ENCODE results near the gene SH2D6.
"Not testable (repeated sequence)": the region's sequence is repeated elsewhere in the genome, so short reads cannot be mapped to it uniquely, and the experiment has no call there.

Gene SH2D6

DNA sequence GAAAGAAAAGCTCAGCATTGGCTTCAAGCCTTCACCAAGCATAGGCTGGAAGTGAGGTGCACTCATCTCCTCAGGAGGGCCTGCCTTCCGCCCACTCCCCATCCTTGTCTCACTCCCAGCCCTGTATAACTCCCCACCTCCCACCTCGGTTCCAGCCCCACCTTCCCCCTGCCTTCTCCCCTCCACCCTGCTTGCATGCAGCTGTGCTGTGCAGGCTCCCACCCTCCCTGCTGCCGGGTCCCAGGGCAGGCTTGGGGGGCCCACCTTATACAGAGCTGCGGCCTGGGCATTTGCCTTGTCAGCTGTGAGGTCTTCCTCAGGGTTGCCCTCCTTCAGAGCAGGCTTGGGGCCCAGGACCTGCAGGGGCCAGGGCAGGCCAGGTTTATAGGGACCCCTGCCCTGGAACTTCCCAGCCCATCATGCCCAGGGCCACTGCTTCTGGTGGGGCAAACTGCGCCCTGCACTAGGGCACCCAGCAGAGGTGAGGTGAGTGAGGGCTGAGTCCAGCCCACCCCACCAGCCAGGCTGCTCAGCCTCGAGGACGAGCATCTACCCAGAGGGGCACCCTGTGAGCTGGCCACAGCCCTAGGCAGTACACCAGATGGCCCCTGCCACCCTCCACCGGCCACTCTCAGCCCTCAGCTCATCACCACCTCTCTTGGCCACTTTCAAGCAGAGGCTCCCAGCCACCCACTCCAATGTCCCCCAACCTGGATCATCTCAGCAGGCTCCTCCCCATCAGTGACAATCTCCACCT lies 19.9 kb upstream of the SH2D6 start:
- no peak for DNase-seq

DNA sequence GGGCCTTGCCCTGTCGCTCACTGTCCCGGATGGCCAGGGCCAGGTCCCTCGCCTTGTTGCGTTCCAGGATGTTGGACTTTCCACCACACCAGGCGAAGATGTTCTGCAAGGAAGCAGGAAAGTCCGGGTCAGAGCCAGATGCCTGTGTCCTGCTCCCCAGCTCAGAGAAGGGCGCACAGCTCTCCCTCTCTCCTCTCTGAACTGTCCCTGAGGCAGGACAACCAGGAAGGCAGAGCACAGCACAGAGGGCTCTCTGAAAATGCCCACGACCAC lies 19.4 kb upstream of the SH2D6 start:
- no peak for DNase-seq

DNA sequence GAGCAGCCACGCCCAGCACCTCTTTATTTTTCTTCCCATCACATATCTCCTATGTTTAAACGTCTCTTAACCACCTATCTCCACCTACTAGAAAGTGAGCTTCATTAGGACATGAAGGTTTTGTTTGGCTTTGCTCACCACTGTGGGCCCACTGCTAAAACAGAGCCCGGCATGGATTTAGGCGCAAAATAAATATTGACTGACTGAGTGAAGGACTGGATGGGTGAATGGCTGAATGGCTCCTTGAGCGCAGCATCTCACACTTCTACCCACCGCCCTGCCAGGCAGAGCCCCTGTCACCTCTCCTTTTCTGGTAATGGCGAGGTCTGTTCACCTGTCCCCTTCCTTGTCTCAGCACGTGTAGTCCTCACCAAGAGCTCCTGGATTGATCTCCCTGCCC lies 18.5 kb upstream of the SH2D6 start:
- DNase-seq, result no peak

GRCh38 chr2:85400541-85401463 lies 17.7 kb upstream of the SH2D6 start:
- no peak for DNase-seq

GRCh38 chr2:85401464-85401805 lies 17.1 kb upstream of the SH2D6 start:
- DNase-seq, result no peak

- DNase-seq, result no peak
Measured at GRCh38 chr2:85401844-85402243, 16.7 kb upstream of the SH2D6 start.

DNA sequence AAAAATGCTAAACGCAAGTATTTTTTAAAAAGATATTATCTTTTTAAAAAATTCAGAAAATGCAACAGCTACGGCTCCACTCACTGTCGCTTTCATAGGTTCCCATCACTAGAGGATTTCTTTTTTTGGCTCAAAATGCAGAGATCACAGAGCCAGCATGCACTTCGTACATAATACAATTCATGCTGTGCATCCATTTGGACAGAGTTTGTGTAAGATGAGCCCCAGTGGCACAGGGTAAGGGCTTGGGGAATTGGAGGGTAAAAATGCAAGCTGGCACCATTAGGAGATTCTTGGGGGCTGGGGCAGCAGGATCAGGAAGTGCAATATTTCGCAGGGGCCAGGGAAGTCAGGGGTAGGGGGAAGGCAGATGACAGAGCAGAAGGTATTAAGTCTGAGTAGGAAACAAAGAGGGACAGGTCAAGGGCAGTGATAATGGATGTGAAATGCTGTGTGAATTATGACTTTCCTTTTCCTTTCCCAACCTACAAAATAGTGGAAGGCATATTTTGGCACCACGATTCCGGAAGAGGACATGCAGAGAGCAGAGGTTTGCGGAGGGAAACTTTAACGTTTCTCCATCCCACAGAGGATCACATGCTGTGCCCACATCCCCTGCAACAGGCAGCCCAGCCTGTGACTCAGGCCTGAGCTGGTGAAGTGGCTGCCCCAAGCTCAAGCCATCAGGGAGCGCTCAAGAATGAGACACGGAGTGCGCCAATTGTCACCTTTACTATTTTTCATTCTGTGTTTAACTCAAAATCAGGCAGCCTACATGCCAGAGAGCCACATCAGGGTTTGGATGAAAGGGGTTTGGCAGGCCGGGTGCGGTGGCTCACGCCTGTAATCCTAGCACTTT lies 13.1 kb upstream of the SH2D6 start:
- DNase-seq, result peak in 4 of 6 experiments; percentile 5 to 27 (median 10)

DNA sequence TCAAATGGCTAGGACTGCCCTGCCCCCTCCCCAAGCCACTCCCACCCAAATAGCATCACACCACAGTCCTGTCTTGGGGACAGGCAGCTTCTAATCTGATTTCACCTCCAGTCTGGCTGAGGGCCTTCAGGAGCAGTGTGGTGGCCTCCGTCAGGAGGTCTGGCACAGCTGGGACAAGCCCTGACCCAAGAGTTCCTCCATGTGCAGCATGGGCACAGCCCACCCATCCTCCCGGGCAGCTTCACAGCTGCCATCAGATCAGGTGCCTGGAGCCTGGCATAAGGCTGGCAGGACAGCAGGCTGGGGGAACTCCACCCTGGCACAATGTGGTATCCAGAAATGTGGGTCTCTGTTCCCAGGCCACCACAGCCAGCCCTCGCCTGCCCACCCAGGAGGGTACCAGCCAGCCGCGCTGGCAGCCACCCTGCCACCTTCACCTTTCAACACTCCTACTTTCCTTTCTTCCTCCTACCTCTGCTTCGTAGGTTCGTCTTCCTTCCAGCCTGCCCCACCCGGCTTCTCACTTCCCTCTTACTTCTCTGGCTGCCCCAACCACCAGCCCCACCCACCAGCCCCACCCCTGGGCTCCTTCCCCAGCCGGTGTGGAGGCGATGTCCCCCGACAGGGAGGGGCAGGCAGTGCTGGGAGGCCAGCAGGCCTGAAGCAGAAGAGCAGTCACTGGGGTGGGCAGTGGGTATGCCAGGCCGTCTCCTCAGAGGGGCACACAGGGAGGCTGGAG lies 8.5 kb upstream of the SH2D6 start, which contains the start of gene CAPG:
Gene CAPG (minus strand): TSS at position 522 of the 739 bp plus-strand sequence. CDS start 8,221 bp downstream, outside the sequence.
- peak in 5 of 6 experiments; percentile 1 to 31 (median 18) for DNase-seq

DNA sequence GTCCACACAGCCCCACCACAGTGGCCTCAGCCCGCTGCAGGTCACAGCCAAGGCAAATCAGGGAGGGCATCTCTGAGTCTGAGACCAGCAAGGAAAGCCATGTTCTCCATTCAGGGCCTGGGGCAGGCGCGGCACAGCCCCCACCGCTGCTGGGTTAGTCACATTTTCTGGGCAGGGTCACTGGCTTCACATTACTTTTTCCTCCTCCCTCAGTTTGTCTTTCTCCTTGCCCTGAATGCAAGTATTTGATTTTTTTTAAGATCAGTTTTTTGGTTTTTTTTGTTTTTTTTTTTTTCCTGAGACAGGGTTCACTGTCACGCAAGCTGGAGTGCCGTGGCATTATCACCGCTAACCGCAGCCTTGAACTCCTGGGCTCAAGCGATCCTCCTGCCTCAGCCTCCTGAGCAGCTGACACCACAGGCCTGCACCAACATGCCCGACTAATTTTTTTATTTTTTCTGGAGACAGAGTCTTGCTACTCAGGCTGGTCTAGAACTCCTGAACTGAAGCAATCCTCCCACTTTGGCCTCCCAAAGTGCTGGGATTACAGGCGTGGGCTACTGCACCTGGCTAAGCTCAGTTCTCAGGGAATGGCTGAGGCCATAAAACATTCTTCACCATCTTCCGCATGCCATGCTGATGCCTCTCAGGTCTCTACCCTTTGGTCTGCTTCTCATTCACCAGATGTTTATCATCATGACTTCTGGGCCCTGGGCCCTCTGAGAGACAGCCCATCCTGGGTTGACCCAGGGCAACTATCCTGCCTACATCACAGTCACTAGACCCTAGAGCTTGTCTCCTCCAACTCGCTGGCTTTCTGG lies 7.7 kb upstream of the SH2D6 start:
- DNase-seq, result no peak

GRCh38 chr2:85411405-85411748 lies 7.1 kb upstream of the SH2D6 start:
- DNase-seq, result no peak

GRCh38 chr2:85413592-85414420 lies 4.7 kb upstream of the SH2D6 start:
- peak in 2 of 6 experiments; percentile 28 to 40 for DNase-seq

DNA sequence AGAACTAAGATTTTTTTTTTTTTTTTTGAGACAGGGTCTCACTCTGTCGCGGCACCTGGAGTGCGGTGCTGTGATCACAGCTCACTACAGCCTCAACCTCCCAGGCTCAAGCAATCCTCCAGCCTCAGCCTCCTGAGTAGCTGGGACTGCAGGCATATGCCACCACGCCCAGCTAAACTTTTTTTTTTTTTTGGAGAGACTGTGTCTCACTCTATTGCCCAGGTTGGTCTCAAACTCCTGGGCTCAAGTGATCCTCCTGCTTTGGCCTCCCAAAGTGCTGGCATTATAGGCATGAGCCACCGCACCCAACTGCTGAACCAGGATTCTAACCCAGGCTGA lies 4.1 kb upstream of the SH2D6 start:
- not testable (repeated sequence) for DNase-seq

DNA sequence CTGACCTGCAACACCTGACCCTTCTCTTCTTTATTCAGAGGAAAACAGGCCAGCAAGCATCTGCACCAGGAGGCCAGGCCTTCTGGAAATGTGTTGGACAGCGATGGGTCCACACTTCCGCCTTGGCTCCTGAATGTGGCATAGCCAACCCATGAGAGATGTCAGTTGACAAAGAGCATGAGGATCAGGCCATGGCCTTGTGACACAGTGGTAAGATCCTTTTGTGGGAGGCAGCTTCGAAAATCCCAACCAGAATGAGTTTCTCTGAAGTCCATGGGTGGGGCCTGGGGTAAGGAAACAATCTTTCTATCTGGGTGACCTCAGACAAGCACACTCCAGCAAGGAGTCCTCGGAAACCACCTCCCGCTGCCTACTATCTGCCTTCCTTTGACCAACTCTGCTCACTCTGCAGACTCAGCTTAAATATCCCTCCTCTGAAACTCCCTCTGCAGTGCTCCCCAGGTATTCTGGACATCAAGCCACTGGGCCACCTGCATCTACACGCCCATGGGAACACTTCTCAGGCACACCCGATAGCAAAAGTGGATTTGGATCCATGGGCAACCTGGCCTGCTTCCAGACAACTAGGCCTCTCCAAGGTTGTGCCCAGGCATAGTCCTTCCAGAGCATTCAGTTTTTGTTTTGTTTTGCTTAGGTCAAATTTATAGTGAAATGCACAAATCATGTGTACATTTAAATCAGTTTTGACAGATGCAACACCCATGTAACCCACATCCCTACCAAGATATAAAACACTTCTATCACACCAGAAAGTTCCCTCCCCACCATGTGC lies 3.6 kb upstream of the SH2D6 start:
- no peak for DNase-seq

GRCh38 chr2:85415980-85416650 lies 2.4 kb upstream of the SH2D6 start:
- DNase-seq, result no peak

DNA sequence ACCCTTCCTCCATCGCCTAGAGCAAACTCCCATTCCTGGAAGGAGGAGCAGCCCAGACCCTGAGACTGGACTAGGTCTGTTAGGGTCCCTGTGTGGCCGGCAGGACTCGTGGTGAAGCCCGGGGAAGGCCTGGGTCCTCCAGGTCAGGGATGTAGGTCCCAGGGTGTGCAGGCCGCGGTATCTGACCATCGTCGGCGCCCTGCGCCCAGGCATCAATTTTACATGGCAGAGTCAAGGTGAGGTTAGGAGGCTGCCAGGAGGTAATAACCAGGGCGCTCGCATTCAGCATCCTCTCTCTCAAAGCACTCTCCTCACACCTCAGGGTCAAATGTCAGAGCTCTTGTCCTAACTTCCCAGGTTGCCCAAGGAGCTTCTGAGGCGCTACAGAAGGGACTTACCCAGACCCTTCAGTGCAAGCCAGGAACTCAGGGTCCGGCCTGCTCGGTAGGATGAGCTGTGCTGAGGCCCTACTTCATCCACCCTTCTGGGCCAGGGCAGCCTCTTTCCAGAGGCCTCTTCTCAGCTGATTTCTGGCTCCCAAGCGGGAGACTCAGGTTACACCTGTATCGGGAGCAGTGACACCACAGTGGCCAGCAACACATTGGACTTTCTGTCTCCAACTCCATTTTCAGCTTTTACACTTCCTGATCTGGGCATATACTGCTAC lies 628 bp downstream of the SH2D6 start:
- peak in 2 of 6 experiments; percentile 47 to 52 for DNase-seq

DNA sequence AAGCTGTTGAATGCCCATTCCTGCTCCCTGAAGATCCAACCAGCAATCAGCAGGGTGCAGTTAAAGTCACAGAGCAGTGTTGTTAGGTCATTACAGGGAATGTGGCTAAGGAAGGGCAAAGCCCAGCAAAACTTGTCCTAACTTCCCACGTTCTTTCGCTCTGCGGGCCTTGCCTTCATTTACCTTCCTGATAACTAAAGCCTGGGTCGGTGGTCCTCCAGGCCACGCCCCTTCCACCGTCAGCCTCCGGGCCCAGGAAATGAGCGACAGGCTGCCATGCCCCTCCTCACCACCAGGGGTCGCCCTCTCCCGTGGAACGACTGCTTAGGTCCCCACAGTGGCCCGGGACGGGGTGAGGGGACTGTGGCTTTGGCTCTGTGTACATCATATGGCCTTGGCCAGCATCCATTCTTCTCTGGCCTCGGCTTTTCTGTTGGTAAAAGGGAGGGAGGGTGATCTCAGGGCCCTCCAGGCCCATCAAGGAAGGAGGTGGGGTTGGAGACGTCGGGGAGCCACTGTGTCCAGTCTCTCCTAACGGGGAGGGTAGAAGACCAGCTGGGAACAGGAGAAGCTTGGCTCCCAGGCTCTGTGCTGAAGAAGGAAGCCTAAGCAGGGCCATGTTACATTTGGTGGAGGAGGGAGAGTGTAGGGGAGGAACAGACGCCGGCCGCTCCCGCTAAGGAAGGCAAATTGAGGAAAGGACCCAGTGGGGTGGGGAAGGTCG lies 2.2 kb downstream of the SH2D6 start:
- peak; percentile 64 to 92 (median 84) for DNase-seq

- no peak for DNase-seq
Measured at GRCh38 chr2:85421260-85422071, 3.0 kb downstream of the SH2D6 start.

Data from stimulated activated naive CD4-positive, alpha-beta T cell (primary cell).